HL-60/S4 treated with retinoic acid at 250 ng/mL for 4 days and 3 days (cell line): ENCODE measurements around the gene CATSPER2.
"Not testable (repeated sequence)": the region's sequence is repeated elsewhere in the genome, so short reads cannot be mapped to it uniquely, and the experiment has no call there.

Experiments used
- in situ Hi-C: fragments of 300-500 bp; cut with MboI; formaldehyde crosslinking; loops from 2 replicates; pipeline ENCODE4 v1.7.0; 2022; ENCODE audit warnings: low sequenced_read_pairs

CATSPER2 gene

DNA sequence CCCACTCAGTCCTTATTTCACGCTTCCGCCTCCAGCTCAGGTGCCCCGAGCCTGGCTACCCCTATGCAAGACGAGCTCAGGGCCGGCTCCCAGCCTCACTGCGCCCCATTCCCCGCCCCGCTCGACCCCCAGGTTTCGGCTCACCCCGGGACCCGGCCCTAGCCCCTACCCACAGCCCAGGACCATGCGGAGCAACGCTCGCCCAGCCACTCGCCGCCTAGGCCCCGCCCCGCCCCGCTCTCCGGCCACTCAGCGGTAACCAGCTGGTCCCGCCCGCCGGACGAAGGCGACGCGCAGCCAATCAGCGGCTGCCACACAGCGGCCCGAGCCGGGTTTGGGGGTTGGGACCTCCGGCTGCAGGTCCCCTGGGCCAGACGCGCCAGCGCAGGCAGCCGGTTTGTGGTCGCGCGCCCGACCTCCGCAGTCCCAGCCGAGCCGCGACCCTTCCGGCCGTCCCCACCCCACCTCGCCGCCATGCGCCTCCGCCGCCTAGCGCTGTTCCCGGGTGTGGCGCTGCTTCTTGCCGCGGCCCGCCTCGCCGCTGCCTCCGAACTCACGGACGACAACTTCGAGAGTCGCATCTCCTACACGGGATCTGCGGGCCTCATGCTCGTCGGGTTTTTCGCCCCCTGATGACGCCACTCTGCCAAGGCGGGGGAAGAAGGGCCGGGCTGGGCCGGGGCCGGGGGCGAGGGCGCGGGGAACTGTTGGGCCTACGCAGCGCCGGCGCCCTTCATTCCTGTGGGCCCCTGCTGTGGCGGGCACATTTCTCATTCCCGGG lies at the start of gene CATSPER2:
TSS of gene CATSPER2 (minus strand) at position 196 of the 781 bp plus-strand sequence. CDS start 783 bp downstream, outside the sequence.
- in situ Hi-C loops = no loop called here

GRCh38 chr15:43693148-43694022 lies 44.7 kb upstream of the CATSPER2 start, which contains the start of gene CKMT1A:
Gene CKMT1A, plus strand, starts transcription at chr15:43693859. Its CDS starts 192 bp downstream, at chr15:43694051.
- in situ Hi-C loops = not testable (repeated sequence)

DNA sequence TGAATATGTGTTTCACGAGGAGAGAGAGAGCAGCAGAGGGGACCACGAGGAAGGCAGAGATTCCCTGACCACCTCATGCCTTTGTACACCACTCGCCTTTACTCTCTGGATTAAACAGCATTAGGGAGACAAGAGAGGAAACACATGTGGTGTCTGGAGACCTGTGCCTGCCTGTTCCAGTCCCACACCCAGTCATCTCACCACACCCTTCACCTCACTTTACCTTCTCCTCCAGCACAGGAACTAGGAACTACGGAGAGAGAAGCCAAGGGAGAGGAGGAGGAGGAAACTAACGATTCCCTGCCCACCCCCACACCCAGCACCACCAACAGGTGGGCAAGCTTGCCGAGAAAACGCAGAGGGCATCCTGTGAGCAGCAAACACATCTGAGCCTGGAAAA lies 44.0 kb upstream of the CATSPER2 start:
- in situ Hi-C loops = not testable (repeated sequence)

DNA sequence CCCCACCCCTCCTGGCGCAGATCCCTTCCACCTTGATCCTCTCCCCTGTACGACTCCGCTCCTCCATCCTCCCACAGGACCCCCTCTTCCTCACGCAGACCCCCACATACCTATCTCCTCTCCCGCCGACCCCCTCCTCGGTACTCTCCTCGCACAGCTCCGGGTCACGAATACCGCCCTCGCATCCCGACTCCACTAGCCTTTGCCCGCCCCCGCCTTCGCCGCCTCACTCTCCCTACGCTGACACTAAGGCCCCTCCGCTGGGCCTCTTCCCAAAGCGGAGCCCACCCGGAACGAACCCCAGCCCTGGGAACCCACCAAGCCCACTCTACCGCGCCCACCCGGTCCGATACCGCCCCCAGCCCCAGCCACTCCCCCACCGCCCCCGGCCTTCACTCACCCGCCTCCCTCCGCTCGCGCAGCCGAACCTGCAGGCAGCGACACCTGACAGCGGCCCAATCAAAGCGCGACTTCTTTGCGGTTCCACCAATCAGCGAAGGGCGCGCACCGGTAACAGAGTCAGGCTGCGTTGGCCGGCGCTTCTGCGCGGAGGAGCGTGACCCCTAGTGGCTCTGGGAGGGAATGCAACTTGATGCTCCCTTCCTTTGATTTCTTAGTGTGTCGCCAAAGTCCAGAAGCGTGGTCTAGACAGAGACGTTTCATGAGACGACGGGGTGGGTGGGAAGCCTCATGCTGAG lies 41.1 kb upstream of the CATSPER2 start:
- in situ Hi-C loops = not testable (repeated sequence)

DNA sequence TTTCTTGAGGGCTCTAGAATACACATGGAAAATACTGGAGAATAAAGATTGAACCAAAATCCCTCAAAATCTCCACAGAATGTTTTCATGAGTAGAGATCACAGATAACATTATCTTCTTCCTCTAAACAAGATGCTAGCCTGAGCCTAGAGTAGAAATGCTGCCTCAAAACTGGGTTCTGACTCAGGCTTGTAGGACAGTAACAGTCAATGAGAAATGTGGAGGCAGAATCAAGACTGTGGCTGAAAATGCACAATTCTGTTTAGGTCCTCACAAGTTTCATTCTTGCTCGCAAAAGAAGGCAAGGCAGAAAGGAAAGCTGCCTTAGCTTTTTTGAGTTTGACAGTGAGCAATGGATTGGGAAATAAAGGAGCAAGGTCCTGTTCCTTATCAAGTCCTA lies 25.5 kb upstream of the CATSPER2 start:
- in situ Hi-C loops = not testable (repeated sequence)

DNA sequence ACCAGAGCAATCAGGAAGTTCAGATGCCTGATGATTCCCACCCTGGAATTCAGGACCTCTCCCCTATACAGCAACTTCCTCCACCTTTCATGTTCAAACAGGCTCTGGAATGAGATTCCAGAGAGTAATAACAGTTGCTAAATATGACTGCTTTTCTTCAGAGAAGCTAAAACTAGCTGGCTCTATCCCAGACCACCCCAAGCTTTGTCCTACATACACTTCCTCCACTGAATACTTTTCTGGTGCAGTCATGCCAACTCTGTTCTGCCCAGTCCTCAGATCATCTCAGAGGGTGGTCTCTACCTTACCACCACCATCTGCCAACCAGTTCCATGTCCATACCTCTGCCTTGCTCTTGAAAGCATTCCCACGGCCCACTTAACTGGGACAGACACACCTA lies 17.5 kb upstream of the CATSPER2 start:
- in situ Hi-C loops = not testable (repeated sequence)

DNA sequence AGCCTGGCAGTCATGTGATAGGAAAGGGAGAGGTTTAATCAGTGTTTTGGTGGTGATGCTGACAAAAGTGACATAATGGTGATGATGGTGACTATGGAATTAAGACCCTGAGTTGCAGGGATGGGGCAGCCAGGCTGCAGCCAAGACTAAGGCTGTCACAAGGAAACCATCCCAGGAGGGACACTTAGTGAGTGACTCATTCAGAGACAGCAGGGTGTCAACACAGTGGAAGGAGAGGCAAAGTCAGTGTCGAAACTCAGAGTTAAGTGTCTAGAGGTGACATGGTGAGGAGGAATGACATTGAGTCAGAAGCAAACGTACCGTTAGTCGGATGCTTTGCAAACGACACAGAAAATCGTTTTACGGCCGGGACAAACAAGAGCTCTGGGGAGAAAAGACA lies 14.7 kb upstream of the CATSPER2 start:
- in situ Hi-C loops = not testable (repeated sequence)

DNA sequence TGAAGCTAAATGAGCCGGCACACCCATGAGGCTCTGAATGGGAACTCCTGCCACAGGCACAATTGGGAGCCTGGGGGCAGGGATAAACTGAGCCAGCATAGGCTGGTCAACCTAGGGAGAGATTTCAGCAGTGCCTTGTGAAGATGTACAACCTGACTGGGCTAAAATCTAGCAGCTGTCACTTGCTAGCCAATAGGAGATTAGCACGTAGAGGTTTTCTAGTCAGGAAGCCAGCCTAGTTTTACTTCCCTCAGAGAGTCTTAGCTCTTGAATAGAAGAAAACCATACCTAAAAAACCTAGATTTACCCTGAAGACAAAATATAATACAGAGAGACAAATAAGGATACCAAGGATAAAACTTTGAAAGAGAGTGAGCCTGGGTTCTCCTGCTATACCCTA lies 13.6 kb upstream of the CATSPER2 start:
- in situ Hi-C loops = not testable (repeated sequence)

DNA sequence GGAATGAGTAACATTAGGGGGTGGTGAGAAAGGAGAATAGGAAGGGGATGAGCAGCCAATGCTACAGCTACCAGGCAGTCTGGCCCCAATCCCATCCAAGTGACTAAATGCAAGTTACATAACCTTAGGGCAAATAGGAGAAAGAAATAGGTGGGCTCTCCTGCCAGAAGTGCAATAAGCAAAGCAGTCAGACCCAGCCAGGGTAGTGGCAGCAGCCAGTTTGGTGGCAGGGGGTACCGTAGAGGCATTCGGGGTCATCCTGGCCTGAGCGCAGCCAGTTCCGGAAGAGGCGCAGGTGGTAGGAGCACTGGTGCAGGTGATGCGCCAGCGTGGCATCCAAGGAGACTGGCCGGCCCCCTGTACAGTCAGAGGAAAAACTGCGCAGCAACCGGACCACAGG lies 11.1 kb upstream of the CATSPER2 start:
- in situ Hi-C loops = not testable (repeated sequence)

DNA sequence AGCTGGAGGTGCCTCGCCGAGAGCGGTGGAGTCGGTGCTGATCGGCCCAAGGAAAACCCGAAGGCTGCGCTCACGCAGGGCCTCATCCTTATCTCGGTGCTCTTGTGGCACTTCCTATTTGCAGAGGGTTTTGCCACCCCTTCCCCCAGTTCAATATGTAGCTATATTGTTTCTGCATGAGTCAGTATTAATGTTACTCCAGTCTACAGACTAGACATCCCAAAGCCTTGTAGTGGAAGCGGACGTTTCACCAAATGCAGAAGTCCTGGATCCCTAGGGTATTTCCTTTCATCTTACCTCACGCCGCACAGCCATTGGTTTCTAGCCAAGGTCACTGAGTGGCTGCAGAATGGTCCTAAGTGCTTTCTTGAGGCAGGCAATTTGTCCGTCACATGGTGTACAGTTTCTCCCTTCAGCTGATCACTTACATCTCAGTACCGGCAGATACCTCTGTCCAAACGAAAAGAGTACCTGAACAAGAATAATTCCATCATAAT lies 834 bp upstream of the CATSPER2 start:
- in situ Hi-C loops = not testable (repeated sequence)

GRCh38 chr15:43638464-43639204 lies 10.0 kb downstream of the CATSPER2 start:
- in situ Hi-C loops = not testable (repeated sequence)

DNA sequence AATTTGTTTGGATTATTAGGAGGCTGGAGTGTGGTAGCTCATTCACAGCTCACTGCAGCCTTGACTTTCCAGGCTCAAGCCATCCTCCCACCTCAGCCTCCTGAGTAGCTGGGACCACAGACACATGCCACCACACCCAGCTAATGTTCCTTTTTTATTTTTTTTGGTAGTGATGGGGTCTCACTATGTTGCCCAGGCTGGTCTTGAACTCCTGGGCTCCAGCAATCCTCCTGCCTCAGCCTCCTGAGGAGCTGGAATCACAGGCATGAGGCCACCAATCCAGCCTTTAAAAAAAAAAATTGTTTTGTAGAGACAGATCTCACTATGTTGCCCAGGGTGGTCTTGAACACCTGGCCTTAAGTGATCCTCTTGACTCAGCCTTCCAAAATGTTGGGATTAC lies 21.7 kb downstream of the CATSPER2 start:
- in situ Hi-C loops = not testable (repeated sequence)

DNA sequence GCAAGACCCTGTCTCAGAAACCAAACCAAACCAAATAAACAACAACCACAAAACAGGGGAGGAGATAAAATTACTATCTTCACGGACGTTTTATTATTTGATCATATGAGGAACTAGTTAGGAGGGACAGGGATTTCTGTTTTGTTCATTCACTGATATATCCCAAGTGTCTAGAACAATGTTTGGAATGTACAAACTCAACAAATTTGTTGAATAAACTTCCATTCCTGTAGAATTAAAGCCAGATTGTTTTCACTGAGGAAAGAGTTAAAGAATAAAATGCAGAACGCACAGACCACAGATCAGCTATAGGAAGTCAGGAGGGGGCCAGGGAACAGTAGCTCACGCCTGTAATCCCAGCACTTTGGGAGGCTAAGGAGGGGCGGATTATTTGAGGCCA lies 23.5 kb downstream of the CATSPER2 start:
- in situ Hi-C loops = no loop called here

DNA sequence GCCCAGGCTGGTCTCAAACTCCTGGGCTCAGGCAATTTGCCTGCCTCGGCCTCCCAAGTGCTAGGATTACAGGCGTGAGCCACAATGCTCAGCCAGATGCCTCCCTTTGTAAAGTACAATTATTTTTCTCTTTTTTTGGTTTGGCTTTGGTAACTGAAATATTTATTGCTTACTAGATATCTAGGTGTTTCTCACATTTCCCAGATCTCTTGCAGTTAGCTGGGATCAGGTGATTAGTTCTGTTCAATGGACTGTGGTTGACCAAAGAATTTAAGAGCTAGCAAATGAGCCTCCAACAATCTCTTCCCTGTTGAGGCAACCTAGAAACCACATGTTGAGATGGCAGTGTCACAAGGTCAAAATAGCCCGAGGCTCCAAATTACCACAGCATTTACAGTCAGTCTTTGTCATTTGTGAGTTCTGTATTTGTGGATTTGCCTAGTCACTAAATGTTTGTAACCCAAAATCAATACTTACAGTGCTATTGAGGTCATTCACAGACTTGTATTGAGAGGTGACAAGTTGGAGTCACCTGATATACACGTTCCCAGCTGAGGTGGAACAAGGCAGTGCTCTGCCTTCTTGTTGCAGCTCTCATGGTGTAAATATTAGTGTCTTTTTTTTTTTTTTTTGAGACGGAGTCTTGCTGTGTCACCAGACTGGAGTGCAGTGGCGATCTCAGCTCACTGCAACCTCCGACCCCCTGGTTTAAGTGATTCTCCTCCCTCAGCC lies 26.4 kb downstream of the CATSPER2 start:
- in situ Hi-C loops = not testable (repeated sequence)

DNA sequence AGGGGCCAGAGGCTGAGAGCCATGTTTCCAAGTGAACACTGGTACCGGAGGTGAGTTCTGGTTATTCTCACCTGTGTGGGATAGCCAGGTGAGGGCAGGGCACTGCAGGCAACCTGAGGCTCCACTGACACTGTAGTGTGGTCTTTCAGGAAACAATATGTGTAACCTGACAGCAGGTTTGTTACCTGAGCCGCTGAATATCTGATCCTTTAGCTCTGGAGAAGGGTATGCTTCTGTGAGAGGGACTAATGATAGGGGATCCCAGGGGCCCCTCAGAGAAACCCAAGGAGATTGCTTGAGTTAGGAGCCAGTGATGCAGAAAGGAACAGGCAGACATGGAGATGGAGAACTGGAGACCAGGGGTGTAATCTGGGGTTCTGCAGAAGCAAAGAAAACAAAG lies 29.9 kb downstream of the CATSPER2 start, which contains the start of gene STRC:
TSS of gene STRC (minus strand) at position 101 of the 400 bp plus-strand sequence. CDS start at position 23, 78 bp downstream.
- in situ Hi-C loops = not testable (repeated sequence)

DNA sequence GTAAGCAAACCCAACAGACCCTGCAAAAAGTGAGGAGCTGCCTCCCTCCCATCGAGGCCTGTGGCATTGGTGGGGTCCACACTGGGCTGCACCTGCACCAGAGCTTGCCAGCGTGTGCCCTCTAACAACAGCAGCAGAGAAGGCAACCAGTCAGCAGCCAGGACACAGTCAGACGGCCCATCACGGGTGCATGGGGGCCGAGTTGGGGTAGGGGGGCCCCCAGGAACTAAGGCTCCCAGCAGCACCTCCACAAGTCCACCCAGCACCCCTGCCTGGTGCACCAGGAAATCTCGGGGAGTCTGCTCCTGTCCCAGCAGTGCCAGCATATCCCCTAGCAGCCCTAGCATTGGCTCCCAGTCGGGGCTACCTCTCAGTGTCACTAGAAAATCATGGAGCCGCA lies 30.9 kb downstream of the CATSPER2 start:
- in situ Hi-C loops = not testable (repeated sequence)

DNA sequence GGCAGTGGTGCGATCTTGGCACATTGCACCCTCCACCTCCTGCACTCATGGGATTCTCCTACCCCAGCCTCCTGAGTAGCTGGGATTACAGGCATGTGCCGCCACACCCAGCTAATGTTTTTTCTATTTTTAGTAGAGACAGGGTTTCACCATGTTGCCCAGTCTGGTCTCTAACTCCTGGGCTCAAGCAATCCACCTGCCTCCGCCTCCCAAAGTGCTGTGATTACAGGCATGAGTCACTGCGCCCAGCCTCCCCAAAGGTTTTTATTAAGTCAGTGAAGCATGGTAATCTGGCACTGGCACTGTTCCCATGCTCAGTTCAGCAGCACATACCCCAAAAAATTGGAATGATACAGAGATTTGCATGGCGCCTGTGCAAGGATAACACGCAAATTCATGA lies 46.4 kb downstream of the CATSPER2 start:
- in situ Hi-C loops = not testable (repeated sequence)

- in situ Hi-C loops = not testable (repeated sequence)
These were observed 48.4 kb downstream of the CATSPER2 start for GRCh38 chr15:43600200-43600599.

DNA sequence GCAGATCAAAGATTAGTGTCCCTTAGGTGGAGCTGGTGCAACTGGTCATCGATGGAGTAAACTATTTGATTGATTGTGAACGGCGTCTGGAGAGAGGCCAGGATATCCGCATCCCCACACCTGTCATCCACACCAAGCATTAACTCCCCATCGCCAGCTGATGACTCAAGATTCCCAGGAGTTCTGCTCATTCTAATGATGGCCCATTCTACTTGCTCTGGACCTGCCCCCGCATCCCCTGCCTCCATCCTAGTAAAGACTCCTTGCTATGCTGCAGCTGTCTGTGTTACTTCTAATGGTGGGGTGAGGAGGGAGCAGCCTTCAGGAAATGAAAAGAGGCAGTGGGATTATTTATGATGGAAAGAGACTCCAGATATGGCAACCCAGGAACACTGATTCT lies 49.5 kb downstream of the CATSPER2 start:
- in situ Hi-C loops = not testable (repeated sequence)
